Natural killer cell (primary cell): ENCODE data around the gene INPP5D. TPM values are rescaled to one million over a fixed set of nuclear protein-coding genes. Genes with fewer than 3 reads are reported as not detected.

ENCODE experiments used
- ATAC-seq, 3 donors: fragments of 150-1000 bp in 2 of 3; fragments of 200-7000 bp in 1 of 3; cut with Tn5 transposase; 1 replicate in 1 of 3; 2 replicates in 2 of 3; pipeline ENCODE4 v1.10.0; 2021; ENCODE audit warnings: mild to moderate bottlenecking in 2 of 3, moderate library complexity in 2 of 3
- DNase-seq, 2 donors: peaks; one replicate each; pipeline versions ENCODE4 v3.0.0 to v3.0.0-alpha.2; 2013 to 2021; ENCODE audit warnings: mixed read lengths in 1 of 2
- H3K27ac ChIP-seq: one replicate; pipeline ENCODE4 v1.5.1; 2013; ENCODE audit warnings: mild to moderate bottlenecking, low read length
- H3K27me3 ChIP-seq: one replicate; pipeline ENCODE4 v1.6.1; 2013; ENCODE audit warnings: low read length; ENCODE audit not compliant: control insufficient read depth, insufficient read depth
- H3K36me3 ChIP-seq: one replicate; pipeline ENCODE4 v1.6.1; 2013; ENCODE audit warnings: low read length; ENCODE audit not compliant: control insufficient read depth, insufficient read depth
- H3K4me1 ChIP-seq: one replicate; pipeline ENCODE4 v1.6.1; 2013; ENCODE audit warnings: low read length; ENCODE audit not compliant: control insufficient read depth, insufficient read depth
- H3K4me3 ChIP-seq: one replicate; pipeline ENCODE4 v1.5.1; 2013; ENCODE audit warnings: low read length
- H3K9me3 ChIP-seq: one replicate; pipeline ENCODE4 v1.6.1; 2013; ENCODE audit warnings: low read length; ENCODE audit not compliant: control insufficient read depth, insufficient read depth
- H3K27ac Mint-ChIP-seq, 2 donors: one replicate each; pipeline ENCODE4 v1.8.0; 2022; ENCODE audit warnings: mild to moderate bottlenecking in 2 of 2, mixed read lengths in 2 of 2, moderate library complexity in 1 of 2
- H3K27me3 Mint-ChIP-seq, 2 donors: one replicate each; pipeline ENCODE4 v1.8.0; 2022; ENCODE audit warnings: low read depth in 2 of 2, mixed read lengths in 2 of 2
- H3K36me3 Mint-ChIP-seq: one replicate; pipeline ENCODE4 v1.8.0; 2022; ENCODE audit warnings: mixed read lengths
- H3K4me1 Mint-ChIP-seq, 2 donors: one replicate each; pipeline ENCODE4 v1.8.0; 2022; ENCODE audit warnings: mixed read lengths in 2 of 2
- H3K4me3 Mint-ChIP-seq: one replicate; pipeline ENCODE4 v1.8.0; 2022; ENCODE audit warnings: mild to moderate bottlenecking, moderate library complexity, mixed read lengths
- H3K9me3 Mint-ChIP-seq, 2 donors: one replicate each; pipeline ENCODE4 v1.8.0; 2022; ENCODE audit warnings: mixed read lengths in 2 of 2
- CTCF ChIP-seq: fragments of 200-600 bp; IDR thresholded peaks from one replicate; pipeline ENCODE4 v1.8.0; 2022; ENCODE audit warnings: antibody characterized with exemption
- WGBS: methylation state at CpG from one replicate; pipeline ENCODE4 v1.1.7; 2013; ENCODE audit warnings: missing lambda C conversion rate; ENCODE audit not compliant: insufficient coverage; 5-methylcytosine and 5-hydroxymethylcytosine counted together
- intact Hi-C: fragments of 100-400 bp; cut with micrococcal nuclease; formaldehyde crosslinking; loops from one replicate; pipeline ENCODE4 v1.14.2; 2022
- total RNA-seq, 4 donors: library from RNA; stranded (reverse); fragments of 120-200 nt in 1 of 4; gene quantifications; one replicate each; pipeline versions ENCODE4 v1.2.3 to v1.2.4, GENCODE V29; 2013 to 2022

INPP5D gene
- total RNA-seq, 3 donors from 2014 or later (not counting 1 experiment from before 2014, with no cell fraction given), result 385 to 498 (median 497) TPM

- ATAC-seq (no peak), DNase-seq (no peak)
- Histone ChIP-seq H3K4me1 (peaks cover 36% of the 10 kb centered on the region), H3K9me3 (no peaks in the 10 kb centered on the region), H3K36me3 (peaks cover 73% of the 10 kb centered on the region), H3K27me3 (no peaks in the 10 kb centered on the region), H3K4me3 (no peak overlapping the region), H3K27ac (no peak overlapping the region)
- intact Hi-C loops, result no loop called here
- TF ChIP-seq CTCF, result no peak
- peaks cover 32% of the 10 kb centered on the region for H3K36me3 Mint-ChIP-seq
- H3K4me3 Mint-ChIP-seq, result no peak overlapping the region
- H3K27me3 Mint-ChIP-seq, result no peaks in the 10 kb centered on the region
- peak overlapping the region; percentile 27 to 41 for H3K27ac Mint-ChIP-seq
- no peaks in the 10 kb centered on the region for H3K9me3 Mint-ChIP-seq
- peaks cover 45 to 50% of the 10 kb centered on the region in 2 donors for H3K4me1 Mint-ChIP-seq
- WGBS, result no CpG with 5 or more reads among the region's 2 CpGs
Measured at GRCh38 chr2:233137040-233137439, 76.9 kb downstream of the INPP5D start.

GRCh38 chr2:233140077-233140585, 80.0 kb downstream of the INPP5D start:
- H3K4me3 ChIP-seq, result no peak overlapping the region
- TF ChIP-seq CTCF, result no peak
- intact Hi-C loops, result no loop called here
- Mint-ChIP-seq H3K27me3 (no peaks in the 10 kb centered on the region), H3K27ac (peak overlapping the region in 1 of 2 donors; percentile 74), H3K9me3 (peaks cover 0 to 11% of the 10 kb centered on the region in 2 donors), H3K36me3 (peaks cover 19% of the 10 kb centered on the region), H3K4me3 (no peak overlapping the region), H3K4me1 (peaks cover 48 to 52% of the 10 kb centered on the region in 2 donors)
- H3K27me3 ChIP-seq, result no peaks in the 10 kb centered on the region
- WGBS, result 87% methylated on average over 4 of the region's 5 CpGs
- peaks cover 40% of the 10 kb centered on the region for H3K4me1 ChIP-seq
- ATAC-seq (no peak), DNase-seq (no peak)
- H3K9me3 ChIP-seq, result no peaks in the 10 kb centered on the region
- peaks cover 62% of the 10 kb centered on the region for H3K36me3 ChIP-seq
- H3K27ac ChIP-seq, result no peak overlapping the region

GRCh38 chr2:233140978-233141377, 80.8 kb downstream of the INPP5D start:
- ATAC-seq, result no peak
- no peak for DNase-seq
- Histone ChIP-seq H3K27ac (no peak overlapping the region), H3K36me3 (peaks cover 66% of the 10 kb centered on the region), H3K4me3 (no peak overlapping the region), H3K4me1 (peaks cover 40% of the 10 kb centered on the region), H3K9me3 (no peaks in the 10 kb centered on the region), H3K27me3 (no peaks in the 10 kb centered on the region)
- 95% methylated on average over 7 of the region's 7 CpGs for WGBS
- Mint-ChIP-seq H3K9me3 (peaks cover 0 to 11% of the 10 kb centered on the region in 2 donors), H3K36me3 (peaks cover 28% of the 10 kb centered on the region), H3K27ac (peak overlapping the region; percentile 77 to 92), H3K27me3 (no peaks in the 10 kb centered on the region), H3K4me1 (peaks cover 55 to 57% of the 10 kb centered on the region in 2 donors), H3K4me3 (peak overlapping the region; percentile 57)
- intact Hi-C loops, result no loop called here
- no peak for TF ChIP-seq CTCF

- Histone ChIP-seq H3K4me3 (no peak overlapping the region), H3K27ac (peak overlapping the region; percentile 51), H3K4me1 (peaks cover 40% of the 10 kb centered on the region), H3K27me3 (no peaks in the 10 kb centered on the region), H3K36me3 (peaks cover 66% of the 10 kb centered on the region), H3K9me3 (no peaks in the 10 kb centered on the region)
- intact Hi-C loops, result no loop called here
- Mint-ChIP-seq H3K27ac (peak overlapping the region; percentile 77 to 92), H3K4me1 (peaks cover 55 to 58% of the 10 kb centered on the region in 2 donors), H3K36me3 (peaks cover 20% of the 10 kb centered on the region), H3K27me3 (no peaks in the 10 kb centered on the region), H3K4me3 (peak overlapping the region; percentile 57), H3K9me3 (peaks cover 0 to 11% of the 10 kb centered on the region in 2 donors)
- WGBS, result 31% methylated on average over 4 of the region's 4 CpGs
- TF ChIP-seq CTCF, result no peak
- ATAC-seq (peak in 2 of 3 donors; percentile 11 to 25), DNase-seq (peak in 1 of 2 donors; percentile 25)
Measured at GRCh38 chr2:233141901-233142300, 81.8 kb downstream of the INPP5D start.
